Kidney (tissue), 14 donors: ENCODE results near the gene HOXD4. TPM values are rescaled to one million over a fixed set of nuclear protein-coding genes. Genes with fewer than 3 reads are reported as not detected.

Experiments used
- DNase-seq, 5 donors: peaks; one replicate each; pipeline ENCODE4 v3.0.0-alpha.2; 2013 to 2020
- FAIRE-seq: peaks from 2 replicates; lab custom pipeline; 2012; peaks lifted over from hg19 to GRCh38; lab: Jason Lieb, UNC
- H3K27ac ChIP-seq, 2 donors: one replicate each; pipeline ENCODE4 v1.7.0; 2013; ENCODE audit warnings: low read depth in 2 of 2, low read length in 2 of 2, inconsistent platforms in 1 of 2
- H3K27me3 ChIP-seq: one replicate; pipeline ENCODE4 v1.7.1; 2013; ENCODE audit warnings: low read length, inconsistent platforms; ENCODE audit not compliant: control insufficient read depth, insufficient read depth
- H3K36me3 ChIP-seq, 3 donors: one replicate each; pipeline versions ENCODE4 v1.7.0 to v1.7.1; 2013; ENCODE audit warnings: low read length in 3 of 3, control low read depth in 1 of 3, inconsistent platforms in 1 of 3; ENCODE audit not compliant: insufficient read depth in 3 of 3, control insufficient read depth in 2 of 3
- H3K4me1 ChIP-seq, 3 donors: one replicate each; pipeline versions ENCODE4 v1.7.0 to v1.7.1; 2013; ENCODE audit warnings: low read length in 3 of 3, inconsistent platforms in 1 of 3, low read depth in 1 of 3; ENCODE audit not compliant: control insufficient read depth in 2 of 3, insufficient read depth in 2 of 3
- H3K4me3 ChIP-seq, 3 donors: one replicate each; pipeline versions ENCODE4 v1.7.0 to v1.8.1; 2013; ENCODE audit warnings: low read length in 3 of 3, control low read depth in 1 of 3, inconsistent platforms in 1 of 3
- H3K9ac ChIP-seq, 3 donors: one replicate each; pipeline versions ENCODE4 v1.7.0 to v1.7.1; 2013; ENCODE audit warnings: low read length in 3 of 3, control low read depth in 1 of 3, inconsistent platforms in 1 of 3
- H3K9me3 ChIP-seq, 3 donors: one replicate each; pipeline versions ENCODE4 v1.7.0 to v1.7.1; 2013; ENCODE audit warnings: low read length in 3 of 3, control low read depth in 1 of 3, inconsistent platforms in 1 of 3; ENCODE audit not compliant: control insufficient read depth in 2 of 3, insufficient read depth in 1 of 3
- intact Hi-C: fragments of 100-400 bp; cut with DNase I; formaldehyde crosslinking; loops from one replicate; pipeline ENCODE4 v1.11.1; 2022
- polyA plus RNA-seq: library from polyadenylated mRNA; stranded (reverse); fragments of 350-450 nt; fragmentation: Illumina TruSeq; extraction: RNeasy Lipid Tissue Mini Kit (QIAGEN cat#74804); gene quantifications from one replicate; pipeline ENCODE4 v1.2.3, GENCODE V29; 2014; ENCODE audit warnings: low read depth, low replicate concordance; ENCODE audit not compliant: insufficient read depth
- total RNA-seq: library from RNA; stranded (reverse); fragmentation: NEBNext Ultra II Directional; extraction: Animal tissue kit (Norgen Biotek cat#: 25700); gene quantifications from one replicate; pipeline ENCODE4 v1.2.1, GENCODE V29; 2021
- TF ChIP-seq, protein P1 (sequence below): IDR thresholded peaks from 3 replicates; pipeline ENCODE4 v1.5.1; 2012; ENCODE audit warnings: mild to moderate bottlenecking, moderate library complexity, borderline replicate concordance; ENCODE audit not compliant: insufficient read depth; ENCODE audit errors: extremely low read depth
- donor health status: control.
- donor health status: control.
- donor health status: control.
- donor health status: control.
- donor health status: control.
- donor health status: DM: yes; HTN: yes; CAD: no.
- donor health status: Normal renal cell carcinoma (clear cell type).

HOXD4 gene
- total and polyA plus RNA-seq, 2 donors from 2014 or later = 12.1 to 27.8 TPM

DNA sequence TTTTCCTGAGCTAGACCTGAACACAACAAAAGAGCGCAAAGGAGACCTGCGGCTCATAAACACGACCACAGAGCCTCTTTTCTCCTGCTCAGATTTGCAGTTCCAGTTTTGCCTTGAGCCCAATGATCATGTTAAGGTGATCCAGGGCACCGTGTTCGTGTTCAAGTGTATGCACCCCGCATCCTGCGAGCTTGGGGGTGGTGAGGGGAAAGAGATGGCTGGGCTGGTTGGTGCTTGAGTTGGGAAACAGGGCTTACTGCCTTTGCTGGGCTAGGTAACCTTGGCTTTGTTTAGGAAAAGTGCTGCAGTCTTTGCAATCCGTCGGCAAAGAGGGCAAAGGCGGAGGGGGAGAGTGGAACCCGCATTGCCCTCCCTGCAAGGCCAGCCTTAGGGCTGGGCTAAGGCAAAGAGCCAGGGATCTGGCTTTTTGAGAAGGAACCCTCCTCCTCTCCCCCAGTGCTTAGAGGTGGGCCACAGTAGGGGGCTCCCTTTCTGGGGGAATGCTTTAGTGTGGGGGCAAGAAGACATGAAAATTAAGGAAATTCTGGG, 33.5 kb upstream of the HOXD4 start:
- H3K36me3 ChIP-seq = peaks cover 0 to 8% (median 0%) of the 10 kb centered on the region in 3 donors
- peak overlapping the region; percentile 59 to 97 (median 62) for H3K9ac ChIP-seq
- intact Hi-C loops = no loop called here
- no peaks in the 10 kb centered on the region for H3K9me3 ChIP-seq
- H3K27me3 ChIP-seq = no peaks in the 10 kb centered on the region
- TF ChIP-seq, protein P1, sequence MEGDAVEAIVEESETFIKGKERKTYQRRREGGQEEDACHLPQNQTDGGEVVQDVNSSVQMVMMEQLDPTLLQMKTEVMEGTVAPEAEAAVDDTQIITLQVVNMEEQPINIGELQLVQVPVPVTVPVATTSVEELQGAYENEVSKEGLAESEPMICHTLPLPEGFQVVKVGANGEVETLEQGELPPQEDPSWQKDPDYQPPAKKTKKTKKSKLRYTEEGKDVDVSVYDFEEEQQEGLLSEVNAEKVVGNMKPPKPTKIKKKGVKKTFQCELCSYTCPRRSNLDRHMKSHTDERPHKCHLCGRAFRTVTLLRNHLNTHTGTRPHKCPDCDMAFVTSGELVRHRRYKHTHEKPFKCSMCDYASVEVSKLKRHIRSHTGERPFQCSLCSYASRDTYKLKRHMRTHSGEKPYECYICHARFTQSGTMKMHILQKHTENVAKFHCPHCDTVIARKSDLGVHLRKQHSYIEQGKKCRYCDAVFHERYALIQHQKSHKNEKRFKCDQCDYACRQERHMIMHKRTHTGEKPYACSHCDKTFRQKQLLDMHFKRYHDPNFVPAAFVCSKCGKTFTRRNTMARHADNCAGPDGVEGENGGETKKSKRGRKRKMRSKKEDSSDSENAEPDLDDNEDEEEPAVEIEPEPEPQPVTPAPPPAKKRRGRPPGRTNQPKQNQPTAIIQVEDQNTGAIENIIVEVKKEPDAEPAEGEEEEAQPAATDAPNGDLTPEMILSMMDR = no peak
- H3K4me3 ChIP-seq = peak overlapping the region; percentile 62 to 89 (median 69)
- H3K27ac ChIP-seq = peak overlapping the region; percentile 93 to 94
- DNase-seq = peak in 1 of 5 donors; percentile 33
- H3K4me1 ChIP-seq = peaks cover 0 to 15% (median 2%) of the 10 kb centered on the region in 3 donors
- FAIRE-seq = no peak

GRCh38 chr2:176118601-176119339, 32.6 kb upstream of the HOXD4 start:
- Histone ChIP-seq H3K27ac (peak overlapping the region; percentile 93 to 94), H3K9me3 (no peaks in the 10 kb centered on the region), H3K9ac (peak overlapping the region; percentile 59 to 97 (median 62)), H3K27me3 (no peaks in the 10 kb centered on the region), H3K4me1 (peaks cover 0 to 15% (median 2%) of the 10 kb centered on the region in 3 donors), H3K36me3 (peaks cover 0 to 8% (median 0%) of the 10 kb centered on the region in 3 donors), H3K4me3 (peak overlapping the region; percentile 62 to 89 (median 69))
- DNase-seq (peak; percentile 90 to 97 (median 91)), FAIRE-seq (no peak)
- TF ChIP-seq, protein P1 = peak; percentile 56
- intact Hi-C loops = no loop called here

DNA sequence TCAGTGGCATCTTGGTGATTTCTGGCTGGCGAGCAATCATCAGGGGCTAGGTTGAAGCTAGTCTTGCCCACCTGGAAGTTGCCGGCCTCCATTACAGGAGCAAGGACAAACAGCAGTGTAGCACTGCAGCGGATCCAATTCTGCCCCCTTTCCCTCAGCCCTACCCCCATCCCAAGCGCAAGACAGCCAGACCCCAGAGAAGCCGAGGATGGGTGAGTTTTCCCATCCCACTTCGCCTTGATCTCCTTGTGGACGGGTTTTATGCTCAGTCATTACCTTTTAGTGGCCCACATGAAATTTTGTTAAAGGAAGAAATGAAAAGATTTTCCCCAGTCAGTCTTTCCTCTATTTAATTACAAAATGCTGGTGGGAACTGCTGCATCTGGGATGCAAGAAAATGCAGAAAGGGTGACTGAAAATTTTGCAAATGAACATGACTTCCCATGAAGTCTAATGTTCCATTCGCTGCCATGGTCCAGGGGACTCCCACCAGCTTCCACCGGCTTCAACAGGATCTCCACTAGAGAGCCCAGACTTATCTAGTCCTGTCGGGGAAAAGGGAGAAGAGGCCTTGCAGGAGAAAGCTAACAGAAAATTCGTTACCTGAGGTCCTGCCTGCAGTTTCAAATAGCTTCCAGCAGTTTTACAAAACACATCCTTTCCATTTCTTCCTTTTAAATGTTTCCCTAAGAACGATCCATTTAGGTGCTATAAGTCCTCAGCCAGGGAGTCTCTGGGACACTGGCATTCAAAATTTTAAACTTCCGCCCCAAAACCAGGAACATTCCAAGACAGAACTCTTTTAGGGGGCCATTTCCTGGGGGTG, 30.8 kb upstream of the HOXD4 start:
- TF ChIP-seq, protein P1 = no peak
- Histone ChIP-seq H3K9me3 (no peaks in the 10 kb centered on the region), H3K9ac (peak overlapping the region; percentile 59 to 97 (median 60)), H3K4me3 (peak overlapping the region; percentile 5 to 89 (median 72)), H3K36me3 (peaks cover 0 to 8% (median 0%) of the 10 kb centered on the region in 3 donors), H3K4me1 (peaks cover under 1 to 15% (median 6%) of the 10 kb centered on the region in 3 donors), H3K27me3 (no peaks in the 10 kb centered on the region), H3K27ac (peak overlapping the region; percentile 91 to 95)
- DNase-seq (peak in 4 of 5 donors; percentile 47 to 88 (median 66)), FAIRE-seq (no peak)
- intact Hi-C loops = loop anchor here (10.0 kb wide), 2 partner anchors 524 to 1034 kb away; no protein-coding TSS in a partner anchor
